HepG2 (cell line): ENCODE results near the gene MEGF11. TPM values are rescaled to one million over a fixed set of nuclear protein-coding genes. Genes with fewer than 3 reads are reported as not detected.

Source experiments
- ATAC-seq: fragments of 200-7000 bp; cut with Tn5 transposase; 3 replicates; pipeline ENCODE4 v1.9.1; 2020; ENCODE audit warnings: mild to moderate bottlenecking, moderate library complexity
- BruUV-seq: library from RNA; stranded (reverse); fragments of 400-500 nt; replicated peaks from 2 replicates; lab custom pipeline; 2021; lab: Mats Ljungman, UMichigan
- CTCF ChIA-PET: fragments of 300-600 bp; formaldehyde crosslinking; extraction: SDS; loops from one replicate; lab custom pipeline; 2021; ENCODE audit warnings: low total read pairs, inconsistent platforms, low intra/inter-chr PET ratio; lab: Yijun Ruan, JAX
- POLR2A ChIA-PET: fragments of 350-600 bp; sonication (Branson Sonifier 250); formaldehyde crosslinking; loops from one replicate; lab custom pipeline; 2020; ENCODE audit warnings: antibody characterized with exemption, inconsistent platforms; lab: Yijun Ruan, JAX
- DNase-seq: peaks from one replicate; pipeline ENCODE4 v3.0.0-alpha.2; 2015; ENCODE audit warnings: low spot score
- FAIRE-seq: peaks from 3 replicates; lab custom pipeline; 2011; peaks lifted over from hg19 to GRCh38; lab: Jason Lieb, UNC
- H2AFZ ChIP-seq: one replicate; pipeline ENCODE4 v1.6.1; 2011; ENCODE audit warnings: low read length, inconsistent platforms
- H3K27ac ChIP-seq: fragments of 300-600 bp; 3 replicates; pipeline ENCODE4 v1.8.0; 2011; ENCODE audit warnings: mixed run types, mild to moderate bottlenecking, mixed read lengths, low read length, inconsistent platforms; ENCODE audit not compliant: insufficient read depth; ENCODE audit errors: extremely low read length
- H3K27me3 ChIP-seq, 2 experiments: fragments of 200-600 bp in 1 of 2; 2 replicates in 1 of 2; 3 replicates in 1 of 2; pipeline versions ENCODE4 v1.6.0 to v1.8.0; 2011; ENCODE audit warnings: low read length in 2 of 2, mild to moderate bottlenecking in 2 of 2, moderate library complexity in 2 of 2, inconsistent platforms in 1 of 2; ENCODE audit not compliant: insufficient read depth in 2 of 2, control insufficient read depth in 1 of 2
- H3K36me3 ChIP-seq, 2 experiments: fragments of 200-600 bp in 1 of 2; replicated peaks in 1 of 2; 2 replicates in 1 of 2; 3 replicates in 1 of 2; pipeline versions ENCODE4 v1.5.1 to v1.8.0; 2011; ENCODE audit warnings: low read length in 2 of 2, inconsistent platforms in 1 of 2; ENCODE audit not compliant: insufficient read depth in 2 of 2, control insufficient read depth in 1 of 2
- H3K4me1 ChIP-seq: 2 replicates; pipeline ENCODE4 v1.5.1; 2012; ENCODE audit warnings: low read length, inconsistent platforms; ENCODE audit not compliant: insufficient read depth
- H3K4me2 ChIP-seq: 2 replicates; pipeline ENCODE4 v1.6.0; 2011; ENCODE audit warnings: low read depth, low read length, inconsistent platforms
- H3K4me3 ChIP-seq, 3 experiments: fragments of 200-600 bp in 1 of 3; sonication (generic), shearing (Covaris generic) in 1 of 3; replicated peaks in 1 of 3; 2 replicates each; pipeline ENCODE4 v1.5.1; 2011 to 2016; ENCODE audit warnings: low read length in 3 of 3, inconsistent platforms in 2 of 3, low read depth in 2 of 3, mild to moderate bottlenecking in 2 of 3, control low read depth in 1 of 3, mixed read lengths in 1 of 3; ENCODE audit not compliant: insufficient read depth in 1 of 3
- H3K79me2 ChIP-seq: one replicate; pipeline ENCODE4 v1.6.1; 2011; ENCODE audit warnings: low read length, inconsistent platforms; ENCODE audit not compliant: insufficient read depth
- H3K9ac ChIP-seq: 2 replicates; pipeline ENCODE4 v1.6.0; 2011; ENCODE audit warnings: mild to moderate bottlenecking, low read depth, low read length, inconsistent platforms; ENCODE audit not compliant: insufficient read depth
- H3K9me3 ChIP-seq: 2 replicates; pipeline ENCODE4 v1.5.1; 2012; ENCODE audit warnings: mild to moderate bottlenecking, low read length
- H4K20me1 ChIP-seq: 2 replicates; pipeline ENCODE4 v1.6.0; 2011; ENCODE audit warnings: inconsistent platforms, mild to moderate bottlenecking, low read length, moderate library complexity; ENCODE audit not compliant: insufficient read depth
- BRCA1 ChIP-seq: sonication (generic); formaldehyde crosslinking; IDR thresholded peaks from 2 replicates; pipeline ENCODE4 v1.4.0; 2020; ENCODE audit warnings: missing genetic modification reagents
- EED ChIP-seq: sonication (generic); formaldehyde crosslinking; IDR thresholded peaks from 2 replicates; pipeline ENCODE4 v1.5.0; 2020; ENCODE audit warnings: mild to moderate bottlenecking, missing genetic modification reagents
- EHMT2 ChIP-seq: fragments of 200-600 bp; sonication (generic); IDR thresholded peaks from 2 replicates; pipeline ENCODE4 v1.7.0; 2017; ENCODE audit warnings: antibody characterized with exemption, low read depth, low read length, borderline replicate concordance
- MED8 ChIP-seq: sonication (generic); formaldehyde crosslinking; IDR thresholded peaks from 2 replicates; pipeline ENCODE4 v1.8.1; 2023; ENCODE audit warnings: mild to moderate bottlenecking, missing genetic modification reagents; ENCODE audit not compliant: insufficient replicate concordance
- NAIF1 ChIP-seq: sonication (generic); formaldehyde crosslinking; IDR thresholded peaks from 2 replicates; pipeline ENCODE4 v1.5.0; 2020; ENCODE audit warnings: mild to moderate bottlenecking, missing genetic modification reagents, borderline replicate concordance
- NR2F1 ChIP-seq, 2 experiments: fragments of 450-650 bp in 1 of 2; formaldehyde crosslinking in 1 of 2; IDR thresholded peaks; 2 replicates each; pipeline versions ENCODE4 v1.5.0 to v1.6.1; 2016 to 2020; ENCODE audit warnings: mild to moderate bottlenecking in 1 of 2, missing compliant biosample characterization in 1 of 2, missing genetic modification reagents in 1 of 2, moderate library complexity in 1 of 2
- PATZ1 ChIP-seq: sonication (generic); formaldehyde crosslinking; IDR thresholded peaks from 2 replicates; pipeline ENCODE4 v1.4.0; 2020; ENCODE audit warnings: missing genetic modification reagents
- PAWR ChIP-seq: sonication (generic); formaldehyde crosslinking; IDR thresholded peaks from 2 replicates; pipeline ENCODE4 v1.4.0; 2020; ENCODE audit warnings: missing genetic modification reagents, mild to moderate bottlenecking, borderline replicate concordance
- PCBP1 ChIP-seq: fragments of 200-400 bp; formaldehyde crosslinking; IDR thresholded peaks from 2 replicates; pipeline ENCODE4 v1.6.1; 2017; ENCODE audit warnings: mild to moderate bottlenecking, low read depth, low read length, borderline replicate concordance
- RXRB ChIP-seq: IDR thresholded peaks from 2 replicates; pipeline ENCODE4 v1.6.1; 2016; ENCODE audit warnings: borderline replicate concordance, missing genetic modification reagents, missing compliant biosample characterization
- SMAD9 ChIP-seq: sonication (generic); formaldehyde crosslinking; IDR thresholded peaks from 2 replicates; pipeline ENCODE4 v1.5.1; 2020; ENCODE audit warnings: mild to moderate bottlenecking, missing genetic modification reagents
- SMC3 ChIP-seq: IDR thresholded peaks from 2 replicates; pipeline ENCODE4 v1.6.1; 2011; ENCODE audit warnings: low read length, improper control_type of control experiment
- SP1 ChIP-seq, 2 experiments: fragments of 450-650 bp in 1 of 2; sonication (generic) in 1 of 2; formaldehyde crosslinking in 1 of 2; IDR thresholded peaks; 2 replicates each; pipeline versions ENCODE4 v1.4.0 to v1.6.1; 2016 to 2020; ENCODE audit warnings: missing genetic modification reagents in 1 of 2
- ZNF263 ChIP-seq: sonication (generic); formaldehyde crosslinking; IDR thresholded peaks from 2 replicates; pipeline ENCODE4 v1.4.0; 2020; ENCODE audit warnings: missing genetic modification reagents
- ZNF572 ChIP-seq: sonication (generic); formaldehyde crosslinking; IDR thresholded peaks from 2 replicates; pipeline ENCODE4 v1.5.1; 2020; ENCODE audit warnings: mild to moderate bottlenecking, missing genetic modification reagents
- ZNF660 ChIP-seq: sonication (generic); formaldehyde crosslinking; IDR thresholded peaks from 2 replicates; pipeline ENCODE4 v1.5.1; 2020; ENCODE audit warnings: mild to moderate bottlenecking, low read depth, missing genetic modification reagents, borderline replicate concordance
- ZNF878 ChIP-seq: sonication (generic); formaldehyde crosslinking; IDR thresholded peaks from 2 replicates; pipeline ENCODE4 v1.8.1; 2023; ENCODE audit warnings: mild to moderate bottlenecking, missing genetic modification reagents, moderate library complexity
- WGBS: methylation state at CpG from one replicate; pipeline ENCODE4 v1.1.6; 2017; ENCODE audit warnings: low lambda C conversion rate; 5-methylcytosine and 5-hydroxymethylcytosine counted together
- in situ Hi-C: cut with HindIII; loops from 2 replicates; pipeline ENCODE4 v1.10.0; 2017; ENCODE audit warnings: low pct_unique_long_range_greater_than_20kb; ENCODE audit not compliant: extremely low pct_ligation_motif_present
- intact Hi-C: fragments of 100-400 bp; cut with micrococcal nuclease; formaldehyde crosslinking; loops from one replicate; pipeline ENCODE4 v1.10.0; 2022; ENCODE audit not compliant: unreplicated experiment
- polyA plus RNA-seq, 8 experiments: library from polyadenylated mRNA; depleted of rRNA in 3 of 8; stranded (reverse) in 7 of 8; unstranded in 1 of 8; fragments of >200 nt; fragmentation: Illumina TruSeq in 4 of 8; extraction: Trizol in 4 of 8; gene quantifications; 2 replicates each; pipeline versions ENCODE4 v1.2.1 to v1.2.3, GENCODE V29; 2011 to 2016; ENCODE audit warnings: low read depth in 4 of 8, missing spikeins in 1 of 8, mixed read lengths in 1 of 8; ENCODE audit not compliant: insufficient read depth in 1 of 8
- total RNA-seq, 5 experiments: library from RNA; depleted of rRNA; stranded (reverse); fragments of >200 nt; fragmentation: Illumina TruSeq; extraction: Trizol; gene quantifications; 2 replicates each; pipeline ENCODE4 v1.2.3, GENCODE V29; 2016; ENCODE audit warnings: low read depth in 1 of 5
- TF ChIP-seq, protein P1 (sequence below): sonication (generic); formaldehyde crosslinking; IDR thresholded peaks from 2 replicates; pipeline ENCODE4 v1.5.1; 2020; ENCODE audit warnings: missing genetic modification reagents, mild to moderate bottlenecking, borderline replicate concordance
- TF ChIP-seq, protein P2 (sequence below): IDR thresholded peaks from 2 replicates; pipeline ENCODE4 v1.6.1; 2016; ENCODE audit warnings: missing genetic modification reagents, missing compliant biosample characterization

MEGF11 gene
- total and polyA plus RNA-seq, 2 of the 13 experiments (the other 11 are each of a cell fraction or from before 2014, with no cell fraction given): not detected

GRCh38 chr15:66170716-66171115 lies 82.8 kb downstream of the MEGF11 start (continued):
- TF ChIP-seq PATZ1 (no peak), PCBP1 (no peak), RXRB (CRISPR knock-in tag) (no peak), EED (CRISPR knock-in tag) (no peak)

DNA sequence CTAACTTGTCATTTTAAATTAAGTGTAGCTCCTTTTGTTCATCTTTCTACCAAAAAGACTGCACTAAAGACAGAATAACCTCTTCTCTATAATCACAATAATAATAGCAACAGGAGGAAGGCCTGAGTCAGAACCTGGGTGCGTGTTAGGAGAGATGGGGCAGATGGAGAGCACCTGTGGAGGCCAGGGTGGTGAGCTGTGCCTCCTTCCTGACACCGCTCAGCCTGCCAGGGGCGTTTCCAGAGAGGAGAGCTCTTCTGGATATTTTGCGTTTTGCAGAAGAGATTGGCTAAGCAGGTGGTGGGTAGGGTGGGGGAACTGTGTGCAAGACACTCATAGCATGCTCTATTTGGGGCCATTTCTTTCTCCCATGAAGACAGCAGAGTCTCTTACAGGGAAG lies 83.5 kb downstream of the MEGF11 start:
- no peaks in the 10 kb centered on the region for H3K36me3 ChIP-seq
- POLR2A ChIA-PET: no interaction called here
- H3K9me3 ChIP-seq: no peaks in the 10 kb centered on the region
- no TSS peak for BruUV-seq
- no peak overlapping the region for H3K4me2 ChIP-seq
- intact Hi-C loops: no loop called here
- no peaks in the 10 kb centered on the region for H3K4me1 ChIP-seq
- H3K4me3 ChIP-seq: no peak overlapping the region
- no peak overlapping the region for H3K27ac ChIP-seq
- H3K9ac ChIP-seq: no peak overlapping the region
- 47% methylated on average over 2 of the region's 4 CpGs for WGBS
- FAIRE-seq: no peak
- in situ Hi-C loops: no loop called here
- no peak for DNase-seq
- no peak overlapping the region for H2AFZ ChIP-seq
- CTCF ChIA-PET: no interaction called here
- no peaks in the 10 kb centered on the region for H3K79me2 ChIP-seq
- peaks cover 5 to 30% of the 10 kb centered on the region in 2 experiments; a peak in 4 of 5 replicates for H3K27me3 ChIP-seq
- no peaks in the 10 kb centered on the region for H4K20me1 ChIP-seq
- no peak for ATAC-seq
- TF ChIP-seq PAWR (CRISPR knock-in tag): no peak
- TF ChIP-seq ZNF572 (CRISPR knock-in tag): no peak
- no peak for TF ChIP-seq MED8 (CRISPR knock-in tag)
- TF ChIP-seq SP1 (IDR thresholded peaks at IDR 0.05): no peak
- no peak for TF ChIP-seq SP1 (CRISPR knock-in tag; IDR thresholded peaks at IDR 0.05)
- TF ChIP-seq SMC3: no peak
- no peak for TF ChIP-seq ZNF660 (CRISPR knock-in tag)
- TF ChIP-seq SMAD9 (CRISPR knock-in tag): no peak
- TF ChIP-seq, protein P1, sequence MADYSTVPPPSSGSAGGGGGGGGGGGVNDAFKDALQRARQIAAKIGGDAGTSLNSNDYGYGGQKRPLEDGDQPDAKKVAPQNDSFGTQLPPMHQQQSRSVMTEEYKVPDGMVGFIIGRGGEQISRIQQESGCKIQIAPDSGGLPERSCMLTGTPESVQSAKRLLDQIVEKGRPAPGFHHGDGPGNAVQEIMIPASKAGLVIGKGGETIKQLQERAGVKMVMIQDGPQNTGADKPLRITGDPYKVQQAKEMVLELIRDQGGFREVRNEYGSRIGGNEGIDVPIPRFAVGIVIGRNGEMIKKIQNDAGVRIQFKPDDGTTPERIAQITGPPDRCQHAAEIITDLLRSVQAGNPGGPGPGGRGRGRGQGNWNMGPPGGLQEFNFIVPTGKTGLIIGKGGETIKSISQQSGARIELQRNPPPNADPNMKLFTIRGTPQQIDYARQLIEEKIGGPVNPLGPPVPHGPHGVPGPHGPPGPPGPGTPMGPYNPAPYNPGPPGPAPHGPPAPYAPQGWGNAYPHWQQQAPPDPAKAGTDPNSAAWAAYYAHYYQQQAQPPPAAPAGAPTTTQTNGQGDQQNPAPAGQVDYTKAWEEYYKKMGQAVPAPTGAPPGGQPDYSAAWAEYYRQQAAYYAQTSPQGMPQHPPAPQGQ (CRISPR knock-in tag): no peak
- no peak for TF ChIP-seq EHMT2
- TF ChIP-seq BRCA1 (CRISPR knock-in tag): no peak
- TF ChIP-seq NAIF1 (CRISPR knock-in tag): no peak
- TF ChIP-seq, protein P2, sequence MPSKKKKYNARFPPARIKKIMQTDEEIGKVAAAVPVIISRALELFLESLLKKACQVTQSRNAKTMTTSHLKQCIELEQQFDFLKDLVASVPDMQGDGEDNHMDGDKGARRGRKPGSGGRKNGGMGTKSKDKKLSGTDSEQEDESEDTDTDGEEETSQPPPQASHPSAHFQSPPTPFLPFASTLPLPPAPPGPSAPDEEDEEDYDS (CRISPR knock-in tag): no peak
- TF ChIP-seq ZNF878 (CRISPR knock-in tag): no peak
- TF ChIP-seq ZNF263 (CRISPR knock-in tag): no peak
- no peak for TF ChIP-seq NR2F1 (CRISPR knock-in tag; IDR thresholded peaks at IDR 0.05)
